ENCODE results near the gene BRDT.

DNA sequence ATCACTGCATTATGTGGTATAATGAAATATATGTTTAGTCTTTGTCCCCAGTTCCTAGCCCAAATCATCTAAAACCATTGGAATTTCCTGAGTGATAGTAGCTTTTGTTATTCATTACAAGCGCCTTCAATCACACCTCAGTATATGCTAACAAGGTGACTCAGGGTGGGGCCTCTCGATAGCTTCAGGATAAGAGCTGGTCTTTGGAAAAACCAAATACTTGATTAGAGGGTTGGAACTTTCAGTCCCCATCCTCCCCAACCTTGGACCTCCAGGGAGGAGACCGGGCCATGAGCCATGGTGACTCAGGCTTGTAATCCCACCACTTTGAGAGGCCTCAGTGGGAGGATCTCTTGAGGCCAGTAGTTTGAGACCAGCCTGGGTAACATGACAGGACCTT is 5.1 kb upstream of the BRDT start:
- TF ChIP-seq, protein P1, sequence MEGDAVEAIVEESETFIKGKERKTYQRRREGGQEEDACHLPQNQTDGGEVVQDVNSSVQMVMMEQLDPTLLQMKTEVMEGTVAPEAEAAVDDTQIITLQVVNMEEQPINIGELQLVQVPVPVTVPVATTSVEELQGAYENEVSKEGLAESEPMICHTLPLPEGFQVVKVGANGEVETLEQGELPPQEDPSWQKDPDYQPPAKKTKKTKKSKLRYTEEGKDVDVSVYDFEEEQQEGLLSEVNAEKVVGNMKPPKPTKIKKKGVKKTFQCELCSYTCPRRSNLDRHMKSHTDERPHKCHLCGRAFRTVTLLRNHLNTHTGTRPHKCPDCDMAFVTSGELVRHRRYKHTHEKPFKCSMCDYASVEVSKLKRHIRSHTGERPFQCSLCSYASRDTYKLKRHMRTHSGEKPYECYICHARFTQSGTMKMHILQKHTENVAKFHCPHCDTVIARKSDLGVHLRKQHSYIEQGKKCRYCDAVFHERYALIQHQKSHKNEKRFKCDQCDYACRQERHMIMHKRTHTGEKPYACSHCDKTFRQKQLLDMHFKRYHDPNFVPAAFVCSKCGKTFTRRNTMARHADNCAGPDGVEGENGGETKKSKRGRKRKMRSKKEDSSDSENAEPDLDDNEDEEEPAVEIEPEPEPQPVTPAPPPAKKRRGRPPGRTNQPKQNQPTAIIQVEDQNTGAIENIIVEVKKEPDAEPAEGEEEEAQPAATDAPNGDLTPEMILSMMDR (IDR thresholded peaks at IDR 0.05; ENCODE audit: insufficient read depth, low read length), result no peak
- no peak for TF ChIP-seq GABPA (IDR thresholded peaks at IDR 0.05; ENCODE audit: low read depth)
